Measurements from ENCODE around the gene TBC1D1.

Gene TBC1D1

GRCh38 chr4:38182334-38182998, 291.6 kb downstream of the TBC1D1 start:
- no peak for DNase-seq

- no peak for DNase-seq
Measured at GRCh38 chr4:38184404-38184803, 293.5 kb downstream of the TBC1D1 start.

GRCh38 chr4:38185406-38186144, 294.7 kb downstream of the TBC1D1 start:
- DNase-seq: no peak

- DNase-seq: no peak
Measured at GRCh38 chr4:38188136-38188535, 297.3 kb downstream of the TBC1D1 start.

GRCh38 chr4:38188631-38189101, 297.8 kb downstream of the TBC1D1 start:
- DNase-seq: no peak
